ENCODE results near the gene SLC6A20. TPM values are rescaled to one million over a fixed set of nuclear protein-coding genes. Genes with fewer than 3 reads are reported as not detected.

The SLC6A20 gene
- total RNA-seq, 4 donors from 2014 or later = 0.38 to 0.55 (median 0.44) TPM; not detected in 1

GRCh38 chr3:45781841-45782240 is 14.5 kb downstream of the SLC6A20 start:
- no peak overlapping the region for H3K4me3 ChIP-seq (ENCODE audit: low read depth, poor library complexity, severe bottlenecking)
- intact Hi-C loops (cut with DNase I; ENCODE audit: low total_unique reads) = no loop called here
- TF ChIP-seq POLR2A (IDR thresholded peaks at IDR 0.05) = no peak
- no peak for TF ChIP-seq CTCF (IDR thresholded peaks at IDR 0.05)
- peak in 1 of 2 donors; percentile 64 for DNase-seq (ENCODE audit: low spot score in 2 of 2)
- 84 to 91% methylated on average over 12 of the region's 12 CpGs for WGBS, 2 donors

- peak in 1 of 2 donors; percentile 57 for DNase-seq (ENCODE audit: low spot score in 2 of 2)
- H3K4me3 ChIP-seq (ENCODE audit: low read depth, poor library complexity, severe bottlenecking) = no peak overlapping the region
- WGBS, 2 donors = 72 to 84% methylated on average over 5 of the region's 5 CpGs
- no peak for TF ChIP-seq CTCF (IDR thresholded peaks at IDR 0.05)
- TF ChIP-seq POLR2A (IDR thresholded peaks at IDR 0.05) = no peak
- intact Hi-C loops (cut with DNase I; ENCODE audit: low total_unique reads) = no loop called here
These were observed 15.1 kb downstream of the SLC6A20 start for GRCh38 chr3:45781271-45781670.

- no peak for TF ChIP-seq POLR2A (IDR thresholded peaks at IDR 0.05)
- no peak for TF ChIP-seq CTCF (IDR thresholded peaks at IDR 0.05)
- intact Hi-C loops (cut with DNase I; ENCODE audit: low total_unique reads) = no loop called here
- WGBS, 2 donors = 88 to 92% methylated on average over 35 of the region's 35 CpGs
- H3K4me3 ChIP-seq (ENCODE audit: low read depth, poor library complexity, severe bottlenecking) = no peak overlapping the region
- peak in 1 of 2 donors; percentile 74 for DNase-seq (ENCODE audit: low spot score in 2 of 2)
These were observed 16.3 kb downstream of the SLC6A20 start for GRCh38 chr3:45779746-45780735.

- WGBS, 2 donors = 59 to 85% methylated on average over 2 to 3 of the region's 3 CpGs
- intact Hi-C loops (cut with DNase I; ENCODE audit: low total_unique reads) = no loop called here
- no peak overlapping the region for H3K4me3 ChIP-seq (ENCODE audit: low read depth, poor library complexity, severe bottlenecking)
- DNase-seq (ENCODE audit: low spot score in 2 of 2) = peak in 1 of 2 donors; percentile 50
- TF ChIP-seq CTCF (IDR thresholded peaks at IDR 0.05) = no peak
- TF ChIP-seq POLR2A (IDR thresholded peaks at IDR 0.05) = no peak
These were observed 17.6 kb downstream of the SLC6A20 start for GRCh38 chr3:45778761-45779201.

- WGBS, 2 donors = 84 to 96% methylated on average over 10 to 11 of the region's 11 CpGs
- intact Hi-C loops (cut with DNase I; ENCODE audit: low total_unique reads) = no loop called here
- TF ChIP-seq CTCF (IDR thresholded peaks at IDR 0.05) (no peak), POLR2A (IDR thresholded peaks at IDR 0.05) (no peak)
- H3K4me3 ChIP-seq (ENCODE audit: low read depth, poor library complexity, severe bottlenecking) = no peak overlapping the region
- DNase-seq (ENCODE audit: low spot score in 2 of 2) = peak in 1 of 2 donors; percentile 72
These were observed 18.5 kb downstream of the SLC6A20 start for GRCh38 chr3:45777746-45778386.

All from lower leg skin (tissue), 4 donors.